ENCODE results near the gene EYS.
"Not testable (repeated sequence)": the region's sequence is repeated elsewhere in the genome, so short reads cannot be mapped to it uniquely, and the experiment has no call there.

The EYS gene

GRCh38 chr6:63743691-63744090 lies 1963.3 kb downstream of the EYS start:
- H3K27ac ChIP-seq, result no peak overlapping the region
- TF ChIP-seq CTCF (conservative IDR thresholded peaks at IDR 0.05), result no peak

DNA sequence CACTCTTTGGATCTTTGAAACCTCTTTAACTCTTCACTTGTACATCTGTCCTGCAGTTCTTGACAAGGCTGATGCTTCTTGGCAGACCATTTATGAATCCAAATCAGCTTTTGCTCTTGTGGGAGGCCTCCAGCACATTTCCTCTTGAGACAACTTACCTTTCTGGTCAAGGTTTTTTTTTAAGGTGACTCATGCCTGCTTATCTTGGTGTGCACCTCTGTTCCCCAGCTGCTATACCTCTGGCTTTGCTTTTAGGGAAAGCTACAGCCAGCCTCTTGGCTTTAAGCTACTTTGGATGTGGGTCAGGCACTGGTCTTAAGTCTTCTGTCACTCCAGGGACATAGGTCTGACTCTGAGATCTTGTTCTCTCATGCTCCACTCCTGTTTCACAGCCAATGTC lies 1965.0 kb downstream of the EYS start:
- no peak for TF ChIP-seq CTCF (conservative IDR thresholded peaks at IDR 0.05)
- no peak overlapping the region for H3K27ac ChIP-seq

- H3K27ac ChIP-seq, result no peak overlapping the region
- TF ChIP-seq CTCF (conservative IDR thresholded peaks at IDR 0.05), result no peak
These were observed 1966.3 kb downstream of the EYS start for GRCh38 chr6:63740709-63741108.

DNA sequence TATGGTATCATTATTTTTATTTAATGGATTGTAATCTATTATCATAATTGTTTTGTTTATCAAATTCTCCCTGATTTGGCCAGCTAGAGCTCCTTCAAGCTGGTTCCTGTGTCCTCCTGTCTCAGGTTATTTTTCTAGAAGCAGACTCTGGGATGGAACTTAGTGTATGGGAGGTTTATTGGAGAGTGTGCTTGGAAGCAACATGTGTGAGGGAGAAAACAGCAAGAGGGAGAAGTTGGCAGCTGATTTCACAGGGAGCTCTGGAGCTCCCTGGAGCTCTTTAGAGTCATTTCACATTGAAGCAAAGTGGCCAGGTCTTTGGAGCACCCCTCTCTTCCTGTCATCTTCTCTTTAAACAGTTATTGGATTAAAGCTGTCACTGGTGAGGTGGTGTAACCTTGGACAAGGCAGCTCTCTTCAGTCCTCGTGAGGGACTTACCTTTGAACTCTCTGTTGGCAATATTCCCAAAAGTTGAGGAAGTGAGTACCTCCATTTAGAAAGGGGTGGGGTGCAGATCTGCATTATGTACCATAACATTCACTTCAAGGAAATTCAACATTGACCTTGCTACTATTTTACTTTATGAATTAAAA lies 1967.8 kb downstream of the EYS start:
- TF ChIP-seq CTCF (conservative IDR thresholded peaks at IDR 0.05), result no peak
- H3K27ac ChIP-seq, result no peak overlapping the region

DNA sequence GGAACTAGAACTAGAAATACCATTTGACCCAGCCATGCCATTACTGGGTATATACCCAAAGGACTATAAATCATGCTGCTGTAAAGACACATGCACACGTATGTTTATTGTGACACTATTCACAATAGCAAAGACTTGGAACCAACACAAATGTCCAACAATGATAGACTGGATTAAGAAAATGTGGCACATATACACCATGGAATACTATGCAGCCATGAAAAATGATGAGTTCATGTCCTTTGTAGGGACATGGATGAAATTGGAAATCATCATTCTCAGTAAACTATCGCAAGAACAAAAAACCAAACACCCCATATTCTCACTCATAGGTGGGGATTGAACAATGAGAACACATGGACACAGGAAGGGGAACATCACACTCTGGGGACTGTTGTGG lies 1968.8 kb downstream of the EYS start:
- not testable (repeated sequence) for H3K27ac ChIP-seq

DNA sequence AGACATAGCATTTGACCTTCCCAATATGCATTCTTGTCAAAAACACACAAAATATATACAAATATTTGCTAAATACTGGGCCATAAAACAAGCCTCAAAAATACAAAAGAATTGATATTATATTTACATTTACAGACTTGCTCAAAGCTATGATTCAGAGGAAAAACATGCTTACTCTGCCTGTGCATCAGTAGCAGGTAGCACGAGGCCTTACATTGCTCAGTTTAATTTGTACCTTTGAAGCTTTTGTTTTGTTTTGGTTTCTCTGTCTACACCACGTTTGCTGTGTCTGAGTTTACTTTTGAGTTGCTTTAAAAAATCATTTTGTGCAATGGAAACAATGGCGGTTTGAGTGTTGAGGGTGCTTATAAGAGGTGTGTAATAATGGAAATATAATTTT lies 1972.1 kb downstream of the EYS start:
- no peak overlapping the region for H3K27ac ChIP-seq
- no peak for TF ChIP-seq CTCF (conservative IDR thresholded peaks at IDR 0.05)

GRCh38 chr6:63732336-63732735 lies 1974.7 kb downstream of the EYS start:
- H3K27ac ChIP-seq, result no peak overlapping the region
- no peak for TF ChIP-seq CTCF (conservative IDR thresholded peaks at IDR 0.05)

DNA sequence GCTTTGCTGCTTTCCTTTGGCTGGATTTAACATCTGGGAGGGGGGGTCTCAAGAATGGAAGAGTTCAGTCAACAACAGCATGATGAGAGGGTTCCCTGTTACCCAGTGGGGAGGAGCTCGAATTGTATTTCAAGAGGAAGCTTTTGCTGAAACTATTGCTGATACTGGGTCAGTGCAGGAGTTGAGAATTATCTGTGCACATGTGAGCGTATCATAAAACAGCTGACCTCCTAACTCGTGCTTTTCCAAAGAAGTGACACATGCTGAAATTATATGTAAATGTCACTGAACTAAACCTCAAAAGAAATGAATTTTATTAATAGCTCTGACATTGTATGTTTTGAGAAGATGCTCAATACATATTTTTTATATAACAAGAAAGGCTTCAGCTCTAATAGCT lies 1975.1 kb downstream of the EYS start:
- no peak for TF ChIP-seq CTCF (conservative IDR thresholded peaks at IDR 0.05)
- no peak overlapping the region for H3K27ac ChIP-seq

Data from VCaP (cell line).